GM12892 (cell line): ENCODE measurements around the gene CHERP.

ENCODE experiments used
- POLR2A ChIP-seq: IDR thresholded peaks from 2 replicates; pipeline ENCODE4 v1.6.1; 2011; ENCODE audit warnings: low read depth, low read length, control low read depth
- POLR2AphosphoS5 ChIP-seq: IDR thresholded peaks from 2 replicates; pipeline ENCODE4 v1.6.1; 2011; ENCODE audit warnings: low read depth, low read length, control low read depth
- TAF1 ChIP-seq: IDR thresholded peaks from 2 replicates; pipeline ENCODE4 v1.6.1; 2011; ENCODE audit warnings: low read depth, mild to moderate bottlenecking, control low read depth, low read length, borderline replicate concordance

- no peak for TF ChIP-seq POLR2A
- TF ChIP-seq POLR2AphosphoS5: no peak
- TF ChIP-seq TAF1: no peak
Measured at GRCh38 chr19:16548956-16549355, 6.7 kb upstream of the CHERP start.
